Panc1 (cell line): ENCODE results near the gene PAPOLG. TPM values are rescaled to one million over a fixed set of nuclear protein-coding genes. Genes with fewer than 3 reads are reported as not detected.

Source experiments
- ATAC-seq: fragments of 200-7000 bp; cut with Tn5 transposase; 2 replicates; pipeline ENCODE4 v1.9.1; 2020; ENCODE audit warnings: mild to moderate bottlenecking, moderate library complexity
- BruUV-seq: library from RNA; stranded (reverse); fragments of 400-500 nt; replicated peaks from 2 replicates; lab custom pipeline; 2021; lab: Mats Ljungman, UMichigan
- CTCF ChIA-PET: fragments of 300-600 bp; sonication (Branson Sonifier 250); formaldehyde crosslinking; loops from one replicate; lab custom pipeline; 2022; ENCODE audit warnings: antibody characterized with exemption; lab: Charles Lee
- POLR2A ChIA-PET: fragments of 300-600 bp; sonication (Branson Sonifier 250); formaldehyde crosslinking; loops from one replicate; lab custom pipeline; 2022; ENCODE audit warnings: antibody characterized with exemption; lab: Charles Lee
- DNase-seq: peaks from one replicate; pipeline ENCODE4 v3.0.0-alpha.2; 2010; ENCODE audit warnings: low read depth, low spot score
- H3K27ac ChIP-seq: 2 replicates; pipeline ENCODE4 v1.5.1; 2011; ENCODE audit warnings: mild to moderate bottlenecking, low read length, inconsistent platforms
- H3K27me3 ChIP-seq: fragments of 200-500 bp; sonication (Bioruptor generic); 2 replicates; pipeline ENCODE4 v1.6.0; 2014; ENCODE audit warnings: low read length, inconsistent platforms; ENCODE audit not compliant: control insufficient read depth, insufficient read depth
- H3K36me3 ChIP-seq: fragments of 200-500 bp; sonication (Bioruptor generic); 2 replicates; pipeline ENCODE4 v1.5.1; 2014; ENCODE audit warnings: inconsistent platforms, mild to moderate bottlenecking, low read length, moderate library complexity; ENCODE audit not compliant: control insufficient read depth, insufficient read depth
- H3K4me1 ChIP-seq: 2 replicates; pipeline ENCODE4 v1.5.1; 2011; ENCODE audit warnings: inconsistent platforms, mild to moderate bottlenecking, low read length, moderate library complexity; ENCODE audit not compliant: control insufficient read depth, insufficient read depth
- H3K4me3 ChIP-seq, 2 experiments: 2 replicates each; pipeline ENCODE4 v1.5.1; 2011 to 2012; ENCODE audit warnings: low read depth in 2 of 2, low read length in 2 of 2, mild to moderate bottlenecking in 2 of 2, inconsistent platforms in 1 of 2, moderate library complexity in 1 of 2
- H3K9me3 ChIP-seq: fragments of 200-500 bp; sonication (Bioruptor generic); 2 replicates; pipeline ENCODE4 v1.5.1; 2014; ENCODE audit warnings: low read depth, mild to moderate bottlenecking, inconsistent platforms, low read length, moderate library complexity; ENCODE audit not compliant: control insufficient read depth, insufficient read depth
- CTCF ChIP-seq: fragments of 450-650 bp; IDR thresholded peaks from 2 replicates; pipeline ENCODE4 v1.5.1; 2017; ENCODE audit warnings: mild to moderate bottlenecking
- POLR2AphosphoS5 ChIP-seq: IDR thresholded peaks from 2 replicates; pipeline ENCODE4 v1.6.1; 2012; ENCODE audit warnings: mild to moderate bottlenecking, low read depth, low read length, moderate library complexity
- REST ChIP-seq, 2 experiments: IDR thresholded peaks; 2 replicates each; pipeline ENCODE4 v1.6.1; 2011 to 2012; ENCODE audit warnings: low read depth in 2 of 2, control low read depth in 1 of 2, low read length in 1 of 2, mild to moderate bottlenecking in 1 of 2, moderate library complexity in 1 of 2; ENCODE audit not compliant: insufficient read depth in 1 of 2
- SIN3A ChIP-seq: IDR thresholded peaks from 2 replicates; pipeline ENCODE4 v1.6.1; 2012; ENCODE audit warnings: low read depth, mild to moderate bottlenecking, low read length, moderate library complexity, borderline replicate concordance; ENCODE audit not compliant: insufficient read depth
- TCF7L2 ChIP-seq: IDR thresholded peaks from 2 replicates; pipeline ENCODE4 v1.6.1; 2011; ENCODE audit warnings: mild to moderate bottlenecking, low read depth, low read length, inconsistent platforms
- in situ Hi-C: cut with HindIII; loops from 2 replicates; pipeline ENCODE4 v1.10.0; 2016; ENCODE audit warnings: low sequenced_read_pairs, low pct_unique_long_range_greater_than_20kb
- intact Hi-C: fragments of 100-400 bp; cut with micrococcal nuclease; formaldehyde crosslinking; loops from one replicate; pipeline ENCODE4 v1.10.0; 2022; ENCODE audit not compliant: unreplicated experiment
- total RNA-seq: library from RNA; stranded (reverse); gene quantifications from one replicate; pipeline ENCODE4 v1.2.1, GENCODE V29; 2021; ENCODE audit not compliant: unreplicated experiment

Gene PAPOLG
- total RNA-seq, 1 experiment from 2014 or later = 10.9 TPM

GRCh38 chr2:60794271-60794863 lies 38.3 kb downstream of the PAPOLG start:
- in situ Hi-C loops (no loop called here), intact Hi-C loops (loop anchor here (2.0 to 10.0 kb wide), 2 partner anchors 90 to 204 kb away; partner anchors contain the start of gene REL)
- H3K9me3 ChIP-seq = no peaks in the 10 kb centered on the region
- DNase-seq (no peak), ATAC-seq (no peak)
- no peak overlapping the region for H3K27ac ChIP-seq
- H3K36me3 ChIP-seq = peaks cover 34% of the 10 kb centered on the region
- CTCF ChIA-PET = no interaction called here
- no peaks in the 10 kb centered on the region for H3K4me1 ChIP-seq
- no TSS peak for BruUV-seq
- POLR2A ChIA-PET = no interaction called here
- peak; percentile 32; the same call in 1 of the 2 replicates for TF ChIP-seq CTCF
- TF ChIP-seq REST (IDR thresholded peaks at IDR 0.05; ENCODE audit: insufficient read depth in 1 of 2, low read depth in 2 of 2, low read length in 1 of 2) = no peak
- no peak overlapping the region for H3K4me3 ChIP-seq
- H3K27me3 ChIP-seq = no peaks in the 10 kb centered on the region

- H3K27me3 ChIP-seq = no peaks in the 10 kb centered on the region
- H3K4me3 ChIP-seq = no peak overlapping the region
- ATAC-seq = no peak
- DNase-seq = no peak
- in situ Hi-C loops = no loop called here
- peaks cover 34% of the 10 kb centered on the region for H3K36me3 ChIP-seq
- H3K27ac ChIP-seq = no peak overlapping the region
- intact Hi-C loops = loop anchor here (10.0 kb wide), 1 partner anchor 88 kb away; the partner anchor contains the start of gene REL
- TF ChIP-seq CTCF (no peak), REST (IDR thresholded peaks at IDR 0.05; ENCODE audit: insufficient read depth in 1 of 2, low read depth in 2 of 2, low read length in 1 of 2) (no peak), SIN3A (no peak), TCF7L2 (no peak), POLR2AphosphoS5 (no peak)
- no peaks in the 10 kb centered on the region for H3K9me3 ChIP-seq
- no peaks in the 10 kb centered on the region for H3K4me1 ChIP-seq
- no TSS peak for BruUV-seq
- POLR2A ChIA-PET = no interaction called here
- CTCF ChIA-PET = interaction anchor here (0.6 kb wide), 1 partner anchor 40 kb away, joined by 4 read pairs; the partner anchor contains the start of gene PAPOLG
These were observed 40.8 kb downstream of the PAPOLG start for GRCh38 chr2:60796573-60797509.
